WTC11 (cell line): Measurements from ENCODE around the gene BLZF1.

Source experiments
- CDX4 ChIP-seq: fragments of 250-450 bp; sonication (Bioruptor Pico); IDR thresholded peaks from 2 replicates; pipeline ENCODE4 v1.9.0; 2021; ENCODE audit warnings: moderate library complexity, mild to moderate bottlenecking, inconsistent platforms, borderline replicate concordance
- CREM ChIP-seq: sonication (generic); formaldehyde crosslinking; IDR thresholded peaks from 2 replicates; pipeline ENCODE4 v1.8.1; 2022; ENCODE audit warnings: mild to moderate bottlenecking, missing genetic modification reagents, moderate library complexity
- CTCF ChIP-seq: fragments of 200-600 bp; IDR thresholded peaks from 2 replicates; pipeline ENCODE4 v1.8.0; 2022; ENCODE audit warnings: antibody characterized with exemption
- JUN ChIP-seq: sonication (generic); formaldehyde crosslinking; IDR thresholded peaks from 2 replicates; pipeline ENCODE4 v1.8.0; 2023; ENCODE audit warnings: mild to moderate bottlenecking, missing genetic modification reagents
- MYBL2 ChIP-seq: sonication (generic); formaldehyde crosslinking; IDR thresholded peaks from 2 replicates; pipeline ENCODE4 v1.8.1; 2023; ENCODE audit warnings: mild to moderate bottlenecking, moderate library complexity, missing genetic modification reagents
- NR1H2 ChIP-seq: sonication (generic); formaldehyde crosslinking; IDR thresholded peaks from 2 replicates; pipeline ENCODE4 v1.9.0; 2021; ENCODE audit warnings: mild to moderate bottlenecking, moderate library complexity, missing genetic modification reagents
- PREB ChIP-seq: sonication (generic); formaldehyde crosslinking; IDR thresholded peaks from 2 replicates; pipeline ENCODE4 v1.8.1; 2022; ENCODE audit warnings: mild to moderate bottlenecking, missing genetic modification reagents, moderate library complexity, borderline replicate concordance
- SP1 ChIP-seq: sonication (generic); formaldehyde crosslinking; conservative IDR thresholded peaks from 2 replicates; pipeline ENCODE4 v1.8.1; 2022; ENCODE audit warnings: missing genetic modification reagents
- ZNF232 ChIP-seq: sonication (generic); formaldehyde crosslinking; IDR thresholded peaks from 2 replicates; pipeline ENCODE4 v1.8.0; 2022; ENCODE audit warnings: mild to moderate bottlenecking, missing genetic modification reagents
- TF ChIP-seq, protein P1 (sequence below): sonication (generic); formaldehyde crosslinking; IDR thresholded peaks from 2 replicates; pipeline ENCODE4 v1.8.1; 2023; ENCODE audit warnings: mild to moderate bottlenecking, missing genetic modification reagents
- TF ChIP-seq, protein P2 (sequence below): sonication (generic); formaldehyde crosslinking; conservative IDR thresholded peaks from 2 replicates; pipeline ENCODE4 v1.8.1; 2023; ENCODE audit warnings: mild to moderate bottlenecking, low read depth, missing genetic modification reagents, moderate library complexity
- TF ChIP-seq, protein P3 (sequence below): sonication (generic); formaldehyde crosslinking; IDR thresholded peaks from 2 replicates; pipeline ENCODE4 v1.8.1; 2023; ENCODE audit warnings: mild to moderate bottlenecking, moderate library complexity, missing genetic modification reagents

DNA sequence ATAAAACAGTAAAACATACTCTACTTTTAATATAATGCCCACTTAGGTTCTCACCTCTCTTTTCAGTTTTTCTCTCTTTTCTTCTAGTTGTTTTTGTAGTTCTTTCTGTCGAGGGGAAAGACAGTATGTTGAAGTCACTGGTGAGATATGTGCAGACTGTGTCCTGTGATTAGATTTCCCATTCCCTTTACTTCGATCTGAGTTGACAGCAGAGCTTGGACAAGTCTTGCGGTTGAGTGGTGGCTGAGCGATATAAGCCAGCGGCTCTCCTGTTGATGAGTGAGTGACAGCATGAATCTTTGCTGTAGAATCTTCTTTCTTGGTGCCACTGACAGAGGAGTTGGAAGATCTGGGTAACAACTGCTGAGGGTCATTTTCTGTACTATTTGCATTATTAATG is 53.3 kb downstream of the BLZF1 start:
- no peak for TF ChIP-seq NR1H2 (CRISPR knock-in tag)
- no peak for TF ChIP-seq MYBL2 (CRISPR knock-in tag)
- TF ChIP-seq CDX4 (CRISPR knock-in tag): no peak
- TF ChIP-seq, protein P1, sequence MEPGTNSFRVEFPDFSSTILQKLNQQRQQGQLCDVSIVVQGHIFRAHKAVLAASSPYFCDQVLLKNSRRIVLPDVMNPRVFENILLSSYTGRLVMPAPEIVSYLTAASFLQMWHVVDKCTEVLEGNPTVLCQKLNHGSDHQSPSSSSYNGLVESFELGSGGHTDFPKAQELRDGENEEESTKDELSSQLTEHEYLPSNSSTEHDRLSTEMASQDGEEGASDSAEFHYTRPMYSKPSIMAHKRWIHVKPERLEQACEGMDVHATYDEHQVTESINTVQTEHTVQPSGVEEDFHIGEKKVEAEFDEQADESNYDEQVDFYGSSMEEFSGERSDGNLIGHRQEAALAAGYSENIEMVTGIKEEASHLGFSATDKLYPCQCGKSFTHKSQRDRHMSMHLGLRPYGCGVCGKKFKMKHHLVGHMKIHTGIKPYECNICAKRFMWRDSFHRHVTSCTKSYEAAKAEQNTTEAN (CRISPR knock-in tag): no peak
- TF ChIP-seq, protein P2, sequence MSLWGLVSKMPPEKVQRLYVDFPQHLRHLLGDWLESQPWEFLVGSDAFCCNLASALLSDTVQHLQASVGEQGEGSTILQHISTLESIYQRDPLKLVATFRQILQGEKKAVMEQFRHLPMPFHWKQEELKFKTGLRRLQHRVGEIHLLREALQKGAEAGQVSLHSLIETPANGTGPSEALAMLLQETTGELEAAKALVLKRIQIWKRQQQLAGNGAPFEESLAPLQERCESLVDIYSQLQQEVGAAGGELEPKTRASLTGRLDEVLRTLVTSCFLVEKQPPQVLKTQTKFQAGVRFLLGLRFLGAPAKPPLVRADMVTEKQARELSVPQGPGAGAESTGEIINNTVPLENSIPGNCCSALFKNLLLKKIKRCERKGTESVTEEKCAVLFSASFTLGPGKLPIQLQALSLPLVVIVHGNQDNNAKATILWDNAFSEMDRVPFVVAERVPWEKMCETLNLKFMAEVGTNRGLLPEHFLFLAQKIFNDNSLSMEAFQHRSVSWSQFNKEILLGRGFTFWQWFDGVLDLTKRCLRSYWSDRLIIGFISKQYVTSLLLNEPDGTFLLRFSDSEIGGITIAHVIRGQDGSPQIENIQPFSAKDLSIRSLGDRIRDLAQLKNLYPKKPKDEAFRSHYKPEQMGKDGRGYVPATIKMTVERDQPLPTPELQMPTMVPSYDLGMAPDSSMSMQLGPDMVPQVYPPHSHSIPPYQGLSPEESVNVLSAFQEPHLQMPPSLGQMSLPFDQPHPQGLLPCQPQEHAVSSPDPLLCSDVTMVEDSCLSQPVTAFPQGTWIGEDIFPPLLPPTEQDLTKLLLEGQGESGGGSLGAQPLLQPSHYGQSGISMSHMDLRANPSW (CRISPR knock-in tag): no peak
- TF ChIP-seq, protein P3, sequence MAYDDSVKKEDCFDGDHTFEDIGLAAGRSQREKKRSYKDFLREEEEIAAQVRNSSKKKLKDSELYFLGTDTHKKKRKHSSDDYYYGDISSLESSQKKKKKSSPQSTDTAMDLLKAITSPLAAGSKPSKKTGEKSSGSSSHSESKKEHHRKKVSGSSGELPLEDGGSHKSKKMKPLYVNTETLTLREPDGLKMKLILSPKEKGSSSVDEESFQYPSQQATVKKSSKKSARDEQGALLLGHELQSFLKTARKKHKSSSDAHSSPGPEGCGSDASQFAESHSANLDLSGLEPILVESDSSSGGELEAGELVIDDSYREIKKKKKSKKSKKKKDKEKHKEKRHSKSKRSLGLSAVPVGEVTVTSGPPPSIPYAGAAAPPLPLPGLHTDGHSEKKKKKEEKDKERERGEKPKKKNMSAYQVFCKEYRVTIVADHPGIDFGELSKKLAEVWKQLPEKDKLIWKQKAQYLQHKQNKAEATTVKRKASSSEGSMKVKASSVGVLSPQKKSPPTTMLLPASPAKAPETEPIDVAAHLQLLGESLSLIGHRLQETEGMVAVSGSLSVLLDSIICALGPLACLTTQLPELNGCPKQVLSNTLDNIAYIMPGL (CRISPR knock-in tag): no peak
- no peak for TF ChIP-seq CTCF
- TF ChIP-seq JUN: no peak
- TF ChIP-seq CREM: no peak
- TF ChIP-seq ZNF232 (CRISPR knock-in tag): no peak
- no peak for TF ChIP-seq PREB (CRISPR knock-in tag)
- TF ChIP-seq SP1 (CRISPR knock-in tag): no peak
